H1 (cell line): ENCODE data around the gene DAPK2. TPM values are rescaled to one million over a fixed set of nuclear protein-coding genes. Genes with fewer than 3 reads are reported as not detected.

Experiments
- CBX8 ChIP-seq: fragments of 300-800, 300-1000 bp; sonication (generic); IDR thresholded peaks from 2 replicates; pipeline ENCODE4 v1.7.1; 2016; ENCODE audit warnings: low read depth, low read length, borderline replicate concordance
- GTF2F1 ChIP-seq: IDR thresholded peaks from 2 replicates; pipeline ENCODE4 v1.6.1; 2012; ENCODE audit warnings: low read depth, low read length, improper control_type of control experiment, borderline replicate concordance
- HDAC2 ChIP-seq, 2 experiments: fragments of 300-600 bp in 1 of 2; sonication (generic) in 1 of 2; IDR thresholded peaks; 2 replicates each; pipeline ENCODE4 v1.6.1; 2011 to 2012; ENCODE audit warnings: low read depth in 2 of 2, low read length in 2 of 2, mild to moderate bottlenecking in 2 of 2, moderate library complexity in 2 of 2, borderline replicate concordance in 1 of 2, inconsistent platforms in 1 of 2
- KDM5A ChIP-seq: fragments of 200-600 bp; IDR thresholded peaks from 2 replicates; pipeline ENCODE4 v1.7.1; 2012; ENCODE audit warnings: mild to moderate bottlenecking, low read length, inconsistent platforms, mixed read lengths
- SUZ12 ChIP-seq: fragments of 200-600 bp; sonication (generic); IDR thresholded peaks from 2 replicates; pipeline ENCODE4 v1.6.1; 2012; ENCODE audit warnings: mild to moderate bottlenecking, inconsistent platforms, low read length, moderate library complexity, mixed read lengths
- polyA plus RNA-seq, 7 experiments: library from polyadenylated mRNA; depleted of rRNA in 3 of 7; stranded (reverse) in 5 of 7; unstranded in 2 of 7; fragments of >200 nt in 5 of 7; fragments of 200-250 nt in 2 of 7; gene quantifications; 1 replicate in 5 of 7; 2 replicates in 1 of 7; 4 replicates in 1 of 7; pipeline versions ENCODE4 v1.2.1 to v1.2.3, GENCODE V29; 2011 to 2013; ENCODE audit warnings: missing spikeins in 2 of 7, mixed read lengths in 2 of 7
- total RNA-seq: library from RNA; stranded (reverse); fragmentation: NEBNext Ultra II Directional; extraction: Animal tissue kit (Norgen Biotek cat#: 25700); gene quantifications from 2 replicates; pipeline ENCODE4 v1.2.1, GENCODE V29; 2021

The DAPK2 gene
- total and polyA plus RNA-seq, 2 of the 8 experiments (the other 6 are each of a cell fraction or from before 2014, with no cell fraction given) = 1.8 to 2.9 TPM

- TF ChIP-seq HDAC2 (IDR thresholded peaks at IDR 0.05; ENCODE audit: borderline replicate concordance in 1 of 2, low read depth in 2 of 2, low read length in 2 of 2) = no peak
- no peak for TF ChIP-seq GTF2F1
- no peak for TF ChIP-seq KDM5A
- TF ChIP-seq SUZ12 = no peak
- no peak for TF ChIP-seq CBX8
Measured at GRCh38 chr15:63970621-63971426, 75.5 kb downstream of the DAPK2 start (continued).
